GM12872 (cell line): ENCODE data around the gene NDE1.

Source experiments
- TF ChIP-seq, protein P1 (sequence below): IDR thresholded peaks from 3 replicates; pipeline ENCODE4 v1.5.1; 2011; ENCODE audit warnings: low read depth, mild to moderate bottlenecking, low read length, moderate library complexity; ENCODE audit not compliant: insufficient read depth

The NDE1 gene

GRCh38 chr16:15671530-15672117 is 21.6 kb downstream of the NDE1 start:
- TF ChIP-seq, protein P1, sequence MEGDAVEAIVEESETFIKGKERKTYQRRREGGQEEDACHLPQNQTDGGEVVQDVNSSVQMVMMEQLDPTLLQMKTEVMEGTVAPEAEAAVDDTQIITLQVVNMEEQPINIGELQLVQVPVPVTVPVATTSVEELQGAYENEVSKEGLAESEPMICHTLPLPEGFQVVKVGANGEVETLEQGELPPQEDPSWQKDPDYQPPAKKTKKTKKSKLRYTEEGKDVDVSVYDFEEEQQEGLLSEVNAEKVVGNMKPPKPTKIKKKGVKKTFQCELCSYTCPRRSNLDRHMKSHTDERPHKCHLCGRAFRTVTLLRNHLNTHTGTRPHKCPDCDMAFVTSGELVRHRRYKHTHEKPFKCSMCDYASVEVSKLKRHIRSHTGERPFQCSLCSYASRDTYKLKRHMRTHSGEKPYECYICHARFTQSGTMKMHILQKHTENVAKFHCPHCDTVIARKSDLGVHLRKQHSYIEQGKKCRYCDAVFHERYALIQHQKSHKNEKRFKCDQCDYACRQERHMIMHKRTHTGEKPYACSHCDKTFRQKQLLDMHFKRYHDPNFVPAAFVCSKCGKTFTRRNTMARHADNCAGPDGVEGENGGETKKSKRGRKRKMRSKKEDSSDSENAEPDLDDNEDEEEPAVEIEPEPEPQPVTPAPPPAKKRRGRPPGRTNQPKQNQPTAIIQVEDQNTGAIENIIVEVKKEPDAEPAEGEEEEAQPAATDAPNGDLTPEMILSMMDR = no peak

DNA sequence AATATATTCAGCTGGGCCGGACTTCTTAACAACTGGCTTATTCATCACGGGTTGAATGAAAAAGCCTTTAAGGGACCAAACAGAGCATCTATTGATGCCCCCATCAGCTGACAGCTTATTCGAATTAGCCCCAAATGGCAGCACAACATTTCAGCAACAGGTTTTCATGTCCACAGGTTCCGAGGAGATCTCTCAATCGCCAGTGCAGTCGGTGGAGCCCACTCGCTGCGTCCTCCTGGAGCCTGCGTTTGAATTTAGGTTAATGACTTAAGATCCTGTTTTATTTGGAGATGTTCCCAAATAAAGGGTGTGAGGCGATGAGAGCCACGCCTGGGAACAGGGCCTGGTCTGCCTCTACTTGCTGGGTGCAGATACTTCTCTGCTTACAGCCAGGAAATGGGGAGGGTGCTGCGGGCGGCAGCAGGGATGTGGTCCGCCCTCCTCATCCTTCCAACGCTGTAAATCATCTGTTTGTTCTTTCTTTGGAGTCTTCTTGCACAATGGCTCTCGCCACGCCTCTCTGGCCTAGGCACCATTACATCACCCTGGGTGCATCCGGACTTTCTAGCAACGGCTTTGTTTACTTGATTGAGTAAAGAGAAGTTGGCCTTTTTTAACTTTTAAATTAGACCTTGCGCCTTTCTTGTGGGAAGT is 22.6 kb downstream of the NDE1 start:
- TF ChIP-seq, protein P1 = no peak

GRCh38 chr16:15674571-15674970 is 24.5 kb downstream of the NDE1 start:
- TF ChIP-seq, protein P1 = no peak

DNA sequence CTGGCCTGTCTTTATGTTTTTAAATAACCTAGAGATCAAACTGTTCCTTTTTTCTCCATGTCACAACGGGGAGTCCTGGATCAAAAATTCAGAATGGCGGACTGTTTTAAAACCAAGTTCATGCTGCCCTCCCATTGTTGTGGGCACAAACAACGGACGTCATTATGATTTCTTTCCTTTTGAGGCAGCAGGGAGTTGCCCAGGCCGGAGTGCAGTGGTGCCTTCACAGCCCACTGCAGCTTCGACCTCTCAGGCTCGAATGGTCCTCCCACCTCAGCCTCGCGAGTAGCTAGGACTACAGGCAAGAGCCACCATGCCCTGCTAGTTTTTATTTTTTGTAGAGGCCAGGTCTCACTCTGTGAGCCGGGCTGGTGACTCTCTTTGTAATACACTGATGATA is 26.5 kb downstream of the NDE1 start:
- TF ChIP-seq, protein P1 = no peak

GRCh38 chr16:15677447-15677846 is 27.4 kb downstream of the NDE1 start:
- TF ChIP-seq, protein P1 = no peak

DNA sequence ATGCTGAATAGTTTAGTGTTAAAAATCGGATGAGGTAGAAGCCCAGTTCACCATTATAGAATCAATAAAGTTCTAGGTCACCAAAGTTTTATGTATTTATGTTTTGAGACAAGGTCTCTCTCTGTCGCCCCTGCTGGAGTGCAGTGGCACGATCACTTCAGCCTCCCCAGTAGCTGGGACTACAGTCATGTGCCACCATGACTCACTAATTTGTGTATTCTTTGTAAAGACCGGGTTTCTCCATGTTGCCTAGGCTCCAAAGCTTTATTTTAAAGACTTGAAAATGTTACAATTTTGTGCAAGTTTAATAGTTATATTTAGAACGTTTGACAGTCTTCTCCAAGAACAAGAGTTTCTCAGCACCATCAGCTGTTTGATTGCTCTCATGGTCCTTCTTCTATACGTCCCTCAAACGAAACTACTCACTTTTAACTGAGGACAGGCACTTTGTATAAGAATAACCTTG is 32.1 kb downstream of the NDE1 start:
- TF ChIP-seq, protein P1 = peak; percentile 51

GRCh38 chr16:15686287-15686686 is 36.2 kb downstream of the NDE1 start:
- TF ChIP-seq, protein P1 = no peak
